ELR (cell line): Measurements from ENCODE around the gene MPP2.
"Not testable (repeated sequence)": the region's sequence is repeated elsewhere in the genome, so short reads cannot be mapped to it uniquely, and the experiment has no call there.

Experiments
- DNase-seq: peaks from one replicate; pipeline ENCODE4 v3.0.0-alpha.2; 2015; ENCODE audit warnings: low read depth

Gene MPP2

GRCh38 chr17:43900858-43901754 lies 6.2 kb downstream of the MPP2 start:
- no peak for DNase-seq

GRCh38 chr17:43900183-43900857 lies 7.0 kb downstream of the MPP2 start:
- peak; percentile 93 for DNase-seq

GRCh38 chr17:43898446-43898845 lies 8.9 kb downstream of the MPP2 start:
- no peak for DNase-seq

GRCh38 chr17:43897831-43898230 lies 9.5 kb downstream of the MPP2 start:
- no peak for DNase-seq

- DNase-seq = not testable (repeated sequence)
Measured at GRCh38 chr17:43894494-43894893, 12.8 kb downstream of the MPP2 start.

GRCh38 chr17:43892647-43892952 lies 14.7 kb downstream of the MPP2 start:
- no peak for DNase-seq

GRCh38 chr17:43891851-43892646 lies 15.3 kb downstream of the MPP2 start:
- no peak for DNase-seq

- DNase-seq = no peak
Measured at GRCh38 chr17:43890240-43890639, 17.1 kb downstream of the MPP2 start.

- no peak for DNase-seq
Measured at GRCh38 chr17:43888548-43888947, 18.8 kb downstream of the MPP2 start.

- DNase-seq = no peak
Measured at GRCh38 chr17:43882761-43883415, 24.4 kb downstream of the MPP2 start.

GRCh38 chr17:43881758-43882505 lies 25.4 kb downstream of the MPP2 start:
- no peak for DNase-seq

GRCh38 chr17:43881181-43881580 lies 26.2 kb downstream of the MPP2 start:
- DNase-seq = no peak

GRCh38 chr17:43880420-43880991 lies 26.8 kb downstream of the MPP2 start:
- peak; percentile 64 for DNase-seq

- no peak for DNase-seq
Measured at GRCh38 chr17:43879723-43880419, 27.5 kb downstream of the MPP2 start.

GRCh38 chr17:43878260-43879175 lies 28.8 kb downstream of the MPP2 start:
- peak; percentile 96 for DNase-seq

- no peak for DNase-seq
Measured at GRCh38 chr17:43877451-43878155, 29.7 kb downstream of the MPP2 start.

GRCh38 chr17:43877031-43877430 lies 30.3 kb downstream of the MPP2 start:
- DNase-seq = no peak

GRCh38 chr17:43875476-43876147 lies 31.7 kb downstream of the MPP2 start:
- DNase-seq = peak; percentile 35
